K562 (cell line): ENCODE measurements around the gene ZBTB39. TPM values are rescaled to one million over a fixed set of nuclear protein-coding genes. Genes with fewer than 3 reads are reported as not detected.

Experiments
- ATAC-seq: fragments of 200-7000 bp; cut with Tn5 transposase; 3 replicates; pipeline ENCODE4 v1.9.1; 2020; ENCODE audit warnings: moderate library complexity
- BruUV-seq: library from RNA; stranded (reverse); fragments of 400-500 nt; replicated peaks from 2 replicates; lab custom pipeline; 2021; lab: Mats Ljungman, UMichigan
- CTCF ChIA-PET: fragments of 300-600 bp; formaldehyde crosslinking; extraction: SDS; loops from one replicate; lab custom pipeline; 2021; ENCODE audit warnings: low intra/inter-chr PET ratio; lab: Yijun Ruan, JAX
- POLR2A ChIA-PET: fragments of 300-600, 350-650 bp; sonication (Branson Sonifier 250); formaldehyde crosslinking; extraction: SDS; loops from one replicate; lab custom pipeline; 2021; ENCODE audit warnings: antibody characterized with exemption, inconsistent platforms; lab: Yijun Ruan, JAX
- DNase-seq, 4 experiments: peaks; one replicate each; pipeline versions ENCODE4 v3.0.0 to v3.0.0-alpha.2; 2011 to 2018; ENCODE audit warnings: low spot score in 3 of 4, mixed read lengths in 3 of 4; ENCODE audit errors: extremely low read depth in 1 of 4
- FAIRE-seq: peaks from 2 replicates; lab custom pipeline; 2011; peaks lifted over from hg19 to GRCh38; lab: Jason Lieb, UNC
- H2AFZ ChIP-seq: 2 replicates; pipeline ENCODE4 v1.6.0; 2011; ENCODE audit warnings: low read depth, low read length, control low read depth, inconsistent platforms
- H3K27ac ChIP-seq: fragments of 200-600 bp; 3 replicates; pipeline ENCODE4 v1.8.0; 2011; ENCODE audit warnings: low read depth, mild to moderate bottlenecking, control low read depth, inconsistent platforms, low read length, moderate library complexity, mixed read lengths; ENCODE audit errors: extremely low read depth
- H3K27me3 ChIP-seq, 2 experiments: fragments of 300-600 bp in 1 of 2; 2 replicates in 1 of 2; 3 replicates in 1 of 2; pipeline versions ENCODE4 v1.6.0 to v1.8.0; 2011; ENCODE audit warnings: inconsistent platforms in 2 of 2, low read length in 2 of 2, mild to moderate bottlenecking in 1 of 2, mixed read lengths in 1 of 2, moderate library complexity in 1 of 2; ENCODE audit not compliant: control insufficient read depth in 2 of 2, insufficient read depth in 2 of 2
- H3K36me3 ChIP-seq: fragments of 300-600 bp; 3 replicates; pipeline ENCODE4 v1.8.0; 2011; ENCODE audit warnings: mild to moderate bottlenecking, low read length, inconsistent platforms; ENCODE audit not compliant: control insufficient read depth, insufficient read depth
- H3K4me1 ChIP-seq, 2 experiments: fragments of 200-600 bp in 1 of 2; replicated peaks in 1 of 2; 2 replicates in 1 of 2; 3 replicates in 1 of 2; pipeline versions ENCODE4 v1.5.1 to v1.8.0; 2011; ENCODE audit warnings: inconsistent platforms in 2 of 2, low read length in 2 of 2, mild to moderate bottlenecking in 1 of 2, mixed read lengths in 1 of 2, moderate library complexity in 1 of 2; ENCODE audit not compliant: control insufficient read depth in 2 of 2, insufficient read depth in 2 of 2
- H3K4me2 ChIP-seq: 2 replicates; pipeline ENCODE4 v1.6.1; 2011; ENCODE audit warnings: low read length, control low read depth, inconsistent platforms, mixed read lengths; ENCODE audit not compliant: insufficient read depth
- H3K4me3 ChIP-seq: fragments of 200-600 bp; sonication (generic), shearing (Covaris generic); 2 replicates; pipeline ENCODE4 v1.5.1; 2016; ENCODE audit warnings: control low read depth, inconsistent platforms
- H3K79me2 ChIP-seq: fragments of 200-600 bp; 3 replicates; pipeline ENCODE4 v1.8.0; 2011; ENCODE audit warnings: low read length, inconsistent platforms; ENCODE audit not compliant: control insufficient read depth, insufficient read depth
- H3K9ac ChIP-seq, 2 experiments: 2 replicates each; pipeline versions ENCODE4 v1.6.0 to v1.6.1; 2011; ENCODE audit warnings: low read depth in 2 of 2, low read length in 2 of 2, control low read depth in 1 of 2, inconsistent platforms in 1 of 2, mild to moderate bottlenecking in 1 of 2, mixed read lengths in 1 of 2; ENCODE audit not compliant: insufficient read depth in 1 of 2
- H3K9me1 ChIP-seq: one replicate; pipeline ENCODE4 v1.6.0; 2011; ENCODE audit warnings: inconsistent platforms, mild to moderate bottlenecking, low read length, moderate library complexity; ENCODE audit not compliant: control insufficient read depth, insufficient read depth
- H3K9me3 ChIP-seq: replicated peaks from 2 replicates; pipeline ENCODE4 v1.5.1; 2011; ENCODE audit warnings: low read depth, low read length, inconsistent platforms; ENCODE audit not compliant: control insufficient read depth, insufficient read depth
- H4K20me1 ChIP-seq: replicated peaks from 2 replicates; pipeline ENCODE4 v1.6.1; 2011; ENCODE audit warnings: low read length, inconsistent platforms, mixed read lengths; ENCODE audit not compliant: control insufficient read depth, insufficient read depth
- DDX20 ChIP-seq: fragments of 450-650 bp; IDR thresholded peaks from 2 replicates; pipeline ENCODE4 v1.6.1; 2016; ENCODE audit warnings: missing genetic modification characterization, low read depth, mild to moderate bottlenecking, missing compliant biosample characterization, moderate library complexity
- NFRKB ChIP-seq: fragments of 450-650 bp; IDR thresholded peaks from 2 replicates; pipeline ENCODE4 v1.6.1; 2016; ENCODE audit warnings: low read depth
- NR2C1 ChIP-seq, 2 experiments: fragments of 450-650 bp; IDR thresholded peaks; 2 replicates each; pipeline ENCODE4 v1.6.1; 2017; ENCODE audit warnings: mild to moderate bottlenecking in 2 of 2, antibody characterized with exemption in 1 of 2, inconsistent platforms in 1 of 2, missing compliant biosample characterization in 1 of 2, missing genetic modification characterization in 1 of 2
- POLR3A ChIP-seq: IDR thresholded peaks from 2 replicates; pipeline ENCODE4 v1.6.1; 2011; ENCODE audit warnings: borderline replicate concordance, mild to moderate bottlenecking, moderate library complexity; ENCODE audit not compliant: insufficient read length, insufficient read depth; ENCODE audit errors: extremely low read depth
- ZNF785 ChIP-seq: fragments of 250-450 bp; sonication (Bioruptor Pico); IDR thresholded peaks from 2 replicates; pipeline ENCODE4 v1.4.0; 2020; ENCODE audit warnings: mild to moderate bottlenecking
- ZZZ3 ChIP-seq: fragments of 450-650 bp; IDR thresholded peaks from 2 replicates; pipeline ENCODE4 v1.6.1; 2016; ENCODE audit warnings: antibody characterized with exemption, mild to moderate bottlenecking, moderate library complexity
- WGBS: fragments of 100-300 bp; shearing (Covaris generic); methylation state at CpG from one replicate; pipeline ENCODE4 v1.1.6; 2016; ENCODE audit warnings: low coverage, mixed read lengths; ENCODE audit not compliant: insufficient coverage; ENCODE audit errors: missing lambda C conversion rate; 5-methylcytosine and 5-hydroxymethylcytosine counted together
- in situ Hi-C: fragments of 300-500 bp; cut with MboI; formaldehyde crosslinking; loops from 4 replicates; pipeline ENCODE4 v1.15.0; 2018; ENCODE audit warnings: inconsistent platforms, mixed read lengths
- intact Hi-C: fragments of 100-400 bp; cut with micrococcal nuclease; formaldehyde crosslinking; loops from 2 replicates; pipeline ENCODE4 v1.14.2; 2022
- polyA plus RNA-seq, 8 experiments: library from polyadenylated mRNA; depleted of rRNA in 4 of 8; stranded (reverse) in 5 of 8; unstranded in 3 of 8; fragments of >200 nt; fragmentation: Nextera tagmentation in 2 of 8; fragmentation: Illumina TruSeq in 1 of 8; extraction: Ambion mirVana in 2 of 8; extraction: Trizol in 1 of 8; gene quantifications; 2 replicates each; pipeline versions ENCODE4 v1.2.1 to v1.2.3, GENCODE V29; 2011 to 2014; ENCODE audit warnings: inconsistent platforms in 1 of 8, missing spikeins in 1 of 8
- total RNA-seq, 7 experiments: library from RNA; depleted of rRNA in 6 of 7; stranded (reverse); fragments of >200 nt in 6 of 7; fragmentation: Illumina TruSeq in 2 of 7; extraction: Trizol in 2 of 7; gene quantifications; 2 replicates each; pipeline versions ENCODE4 v1.2.1 to v1.2.3, GENCODE V29; 2011 to 2021; ENCODE audit warnings: low replicate concordance in 1 of 7
- TF ChIP-seq, protein P1 (sequence below): fragments of 250-450 bp; sonication (Bioruptor Pico); IDR thresholded peaks from 2 replicates; pipeline ENCODE4 v1.8.0; 2022; ENCODE audit warnings: moderate library complexity, mild to moderate bottlenecking, inconsistent platforms
- TF ChIP-seq, protein P2 (sequence below): fragments of 250-450 bp; sonication (Bioruptor Pico); IDR thresholded peaks from 2 replicates; pipeline ENCODE4 v1.9.0; 2021; ENCODE audit warnings: mild to moderate bottlenecking
- TF ChIP-seq, protein P3 (sequence below), 2 experiments: fragments of 450-650 bp in 1 of 2; sonication (generic) in 1 of 2; formaldehyde crosslinking in 1 of 2; IDR thresholded peaks; 2 replicates each; pipeline versions ENCODE4 v1.7.1 to v1.9.0; 2016 to 2022; ENCODE audit warnings: inconsistent platforms in 1 of 2, mild to moderate bottlenecking in 1 of 2, missing genetic modification reagents in 1 of 2
- TF ChIP-seq, protein P4 (sequence below): fragments of 250-450 bp; sonication (Bioruptor Pico); IDR thresholded peaks from 2 replicates; pipeline ENCODE4 v1.4.0; 2020; ENCODE audit warnings: mild to moderate bottlenecking

Gene ZBTB39
- total and polyA plus RNA-seq, 9 of the 15 experiments (the other 6 are each of a cell fraction or from before 2014, with no cell fraction given) = 3.3 to 13.3 (median 8.6) TPM

DNA sequence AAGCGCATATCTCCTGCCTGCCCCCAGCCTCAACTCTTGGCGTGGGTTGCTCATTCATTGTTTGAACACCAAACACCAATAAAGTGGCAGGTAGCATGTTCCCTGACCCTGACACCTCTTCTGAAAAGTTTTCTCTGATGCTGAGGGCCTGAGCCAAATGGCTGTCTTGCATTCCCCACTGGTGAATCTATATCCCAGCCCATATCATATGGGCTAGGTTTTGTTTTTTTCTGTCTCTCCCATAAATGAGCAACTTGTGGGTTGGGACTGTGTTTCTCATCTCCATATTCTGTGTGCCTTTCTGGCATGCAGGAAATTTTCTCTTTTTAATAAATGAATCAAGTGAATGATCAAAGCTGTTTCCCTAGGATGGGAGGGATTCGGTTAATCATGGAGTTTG, 38.5 kb upstream of the ZBTB39 start:
- Histone ChIP-seq H4K20me1 (no peaks in the 10 kb centered on the region; the same call in 1 of the 2 replicates), H3K9me1 (no peaks in the 10 kb centered on the region), H3K4me1 (peaks cover 1 to 2% of the 10 kb centered on the region in 2 experiments; a peak in 2 of 5 replicates), H3K79me2 (no peaks in the 10 kb centered on the region)
- POLR2A ChIA-PET = interaction anchor here (1.0 kb wide), 1 partner anchor 408 kb away, joined by 5 read pairs; no protein-coding TSS in a partner anchor
- WGBS = 2% methylated on average over 3 of the region's 3 CpGs
- FAIRE-seq (no peak), ATAC-seq (no peak)
- TF ChIP-seq NR2C1 (IDR thresholded peaks at IDR 0.05) (no peak), NR2C1 (tag; IDR thresholded peaks at IDR 0.05) (no peak), NFRKB (no peak), ZNF785 (CRISPR knock-in tag) (no peak), ZZZ3 (no peak), DDX20 (tag) (no peak), POLR3A (no peak)
- TF ChIP-seq, protein P1, sequence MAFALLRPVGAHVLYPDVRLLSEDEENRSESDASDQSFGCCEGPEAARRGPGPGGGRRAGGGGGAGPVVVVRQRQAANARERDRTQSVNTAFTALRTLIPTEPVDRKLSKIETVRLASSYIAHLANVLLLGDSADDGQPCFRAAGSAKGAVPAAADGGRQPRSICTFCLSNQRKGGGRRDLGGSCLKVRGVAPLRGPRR (CRISPR knock-in tag) = no peak
- TF ChIP-seq, protein P2, sequence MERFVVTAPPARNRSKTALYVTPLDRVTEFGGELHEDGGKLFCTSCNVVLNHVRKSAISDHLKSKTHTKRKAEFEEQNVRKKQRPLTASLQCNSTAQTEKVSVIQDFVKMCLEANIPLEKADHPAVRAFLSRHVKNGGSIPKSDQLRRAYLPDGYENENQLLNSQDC (CRISPR knock-in tag) = no peak
- TF ChIP-seq, protein P3, sequence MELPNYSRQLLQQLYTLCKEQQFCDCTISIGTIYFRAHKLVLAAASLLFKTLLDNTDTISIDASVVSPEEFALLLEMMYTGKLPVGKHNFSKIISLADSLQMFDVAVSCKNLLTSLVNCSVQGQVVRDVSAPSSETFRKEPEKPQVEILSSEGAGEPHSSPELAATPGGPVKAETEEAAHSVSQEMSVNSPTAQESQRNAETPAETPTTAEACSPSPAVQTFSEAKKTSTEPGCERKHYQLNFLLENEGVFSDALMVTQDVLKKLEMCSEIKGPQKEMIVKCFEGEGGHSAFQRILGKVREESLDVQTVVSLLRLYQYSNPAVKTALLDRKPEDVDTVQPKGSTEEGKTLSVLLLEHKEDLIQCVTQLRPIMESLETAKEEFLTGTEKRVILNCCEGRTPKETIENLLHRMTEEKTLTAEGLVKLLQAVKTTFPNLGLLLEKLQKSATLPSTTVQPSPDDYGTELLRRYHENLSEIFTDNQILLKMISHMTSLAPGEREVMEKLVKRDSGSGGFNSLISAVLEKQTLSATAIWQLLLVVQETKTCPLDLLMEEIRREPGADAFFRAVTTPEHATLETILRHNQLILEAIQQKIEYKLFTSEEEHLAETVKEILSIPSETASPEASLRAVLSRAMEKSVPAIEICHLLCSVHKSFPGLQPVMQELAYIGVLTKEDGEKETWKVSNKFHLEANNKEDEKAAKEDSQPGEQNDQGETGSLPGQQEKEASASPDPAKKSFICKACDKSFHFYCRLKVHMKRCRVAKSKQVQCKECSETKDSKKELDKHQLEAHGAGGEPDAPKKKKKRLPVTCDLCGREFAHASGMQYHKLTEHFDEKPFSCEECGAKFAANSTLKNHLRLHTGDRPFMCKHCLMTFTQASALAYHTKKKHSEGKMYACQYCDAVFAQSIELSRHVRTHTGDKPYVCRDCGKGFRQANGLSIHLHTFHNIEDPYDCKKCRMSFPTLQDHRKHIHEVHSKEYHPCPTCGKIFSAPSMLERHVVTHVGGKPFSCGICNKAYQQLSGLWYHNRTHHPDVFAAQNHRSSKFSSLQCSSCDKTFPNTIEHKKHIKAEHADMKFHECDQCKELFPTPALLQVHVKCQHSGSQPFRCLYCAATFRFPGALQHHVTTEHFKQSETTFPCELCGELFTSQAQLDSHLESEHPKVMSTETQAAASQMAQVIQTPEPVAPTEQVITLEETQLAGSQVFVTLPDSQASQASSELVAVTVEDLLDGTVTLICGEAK (IDR thresholded peaks at IDR 0.05) = no peak
- TF ChIP-seq, protein P3 (CRISPR knock-in tag; IDR thresholded peaks at IDR 0.05) = no peak
- TF ChIP-seq, protein P4, sequence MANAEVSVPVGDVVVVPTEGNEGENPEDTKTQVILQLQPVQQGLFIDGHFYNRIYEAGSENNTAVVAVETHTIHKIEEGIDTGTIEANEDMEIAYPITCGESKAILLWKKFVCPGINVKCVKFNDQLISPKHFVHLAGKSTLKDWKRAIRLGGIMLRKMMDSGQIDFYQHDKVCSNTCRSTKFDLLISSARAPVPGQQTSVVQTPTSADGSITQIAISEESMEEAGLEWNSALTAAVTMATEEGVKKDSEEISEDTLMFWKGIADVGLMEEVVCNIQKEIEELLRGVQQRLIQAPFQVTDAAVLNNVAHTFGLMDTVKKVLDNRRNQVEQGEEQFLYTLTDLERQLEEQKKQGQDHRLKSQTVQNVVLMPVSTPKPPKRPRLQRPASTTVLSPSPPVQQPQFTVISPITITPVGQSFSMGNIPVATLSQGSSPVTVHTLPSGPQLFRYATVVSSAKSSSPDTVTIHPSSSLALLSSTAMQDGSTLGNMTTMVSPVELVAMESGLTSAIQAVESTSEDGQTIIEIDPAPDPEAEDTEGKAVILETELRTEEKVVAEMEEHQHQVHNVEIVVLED (CRISPR knock-in tag) = no peak
- TF ChIP-seq, all 486 proteins: peak for 0
- in situ Hi-C loops = no loop called here
- no peak for DNase-seq
- H3K9me3 ChIP-seq = no peaks in the 10 kb centered on the region
- BruUV-seq = no TSS peak
- H2AFZ ChIP-seq = no peak overlapping the region
- intact Hi-C loops = no loop called here
- no peaks in the 10 kb centered on the region for H3K36me3 ChIP-seq
- H3K27ac ChIP-seq = no peak overlapping the region
- H3K4me2 ChIP-seq = no peak overlapping the region
- H3K9ac ChIP-seq = no peak overlapping the region
- no peak overlapping the region for H3K4me3 ChIP-seq
- H3K27me3 ChIP-seq = peaks cover 13 to 15% of the 10 kb centered on the region in 2 experiments; a peak in 4 of 5 replicates
- CTCF ChIA-PET = no interaction called here
